GM18873 (cell line): ENCODE measurements around the gene AREL1.

Experiments
- ATAC-seq: cut with Tn5 transposase; IDR thresholded peaks from one replicate; pipeline ENCODE4 v1.9.1; 2021; ENCODE audit warnings: mild to moderate bottlenecking, moderate library complexity, moderate number of reproducible peaks; ENCODE audit not compliant: unreplicated experiment, low FRiP score

Gene AREL1

DNA sequence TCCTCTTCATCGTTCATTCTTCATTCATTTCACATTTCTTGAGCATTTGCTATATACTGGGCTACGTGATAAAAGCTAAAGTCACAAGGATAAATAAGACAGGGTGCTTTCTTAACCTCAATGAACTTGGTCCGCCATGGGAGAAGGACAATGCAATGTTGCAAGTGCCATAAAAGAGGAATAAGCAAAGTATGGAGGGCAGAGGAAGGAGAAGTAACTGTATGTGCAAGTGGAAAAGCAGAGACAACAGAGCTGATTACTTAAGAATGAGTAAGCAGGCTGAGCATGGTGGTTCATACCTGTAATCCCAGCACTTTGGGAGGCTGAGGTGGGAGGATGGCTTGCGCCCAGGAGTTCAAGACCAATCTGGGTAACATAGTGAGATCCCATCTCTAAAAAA is 14.4 kb downstream of the AREL1 start:
- no peak for ATAC-seq

DNA sequence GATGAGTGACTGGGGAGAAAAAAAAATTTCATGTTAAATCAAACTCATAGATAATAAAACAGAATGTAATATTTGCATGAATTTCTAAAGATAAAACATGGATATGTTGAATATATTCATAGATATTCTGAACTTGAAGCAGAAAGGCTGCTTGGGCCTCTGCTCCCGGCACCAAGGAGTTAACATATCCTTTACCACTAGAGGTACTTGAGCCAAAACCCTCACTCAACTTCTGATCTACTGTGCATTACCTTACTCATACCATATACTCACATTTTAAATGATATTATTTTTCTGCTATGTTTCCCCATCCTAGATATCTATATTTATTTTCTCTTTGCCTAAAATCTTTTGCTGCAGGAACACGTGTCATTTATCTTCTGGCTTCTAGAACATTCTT is 14.9 kb downstream of the AREL1 start:
- ATAC-seq: no peak

DNA sequence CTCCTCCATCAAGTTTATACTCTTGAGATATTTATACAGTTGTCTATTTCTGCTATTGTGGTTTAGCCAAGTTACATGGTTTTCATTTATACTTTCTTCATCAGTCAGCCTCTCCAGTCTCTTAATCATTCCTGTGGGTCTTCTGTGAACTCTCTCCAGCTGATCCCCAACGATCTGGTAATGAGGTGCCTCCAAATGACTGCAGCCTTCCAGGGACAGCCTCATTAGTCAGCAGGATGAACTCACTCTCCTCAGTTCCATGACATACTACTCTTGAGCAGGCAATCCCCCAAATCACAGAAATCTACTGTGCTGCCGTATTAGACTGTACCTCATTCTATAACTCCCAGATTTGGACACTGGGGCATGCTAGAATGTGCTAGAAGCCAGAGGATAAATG is 15.3 kb downstream of the AREL1 start:
- no peak for ATAC-seq

DNA sequence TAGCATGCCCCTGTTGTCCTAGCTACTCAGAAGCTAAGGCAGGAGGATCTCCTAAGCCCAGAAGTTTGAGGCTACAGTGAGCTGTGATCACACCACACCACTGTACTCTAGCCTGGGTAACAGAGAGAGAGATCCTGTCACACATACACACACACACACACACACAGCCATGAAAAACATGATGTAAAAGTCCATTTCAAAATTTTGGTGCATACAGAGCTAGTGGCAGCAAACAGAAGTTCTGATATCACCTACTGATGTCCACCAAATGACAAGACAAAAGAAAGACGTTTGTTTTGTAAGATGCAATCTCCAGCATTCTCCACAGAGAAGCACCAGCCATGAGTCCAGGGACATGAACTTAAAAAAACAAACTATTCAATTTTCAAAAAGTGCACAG is 15.9 kb downstream of the AREL1 start:
- no peak for ATAC-seq

DNA sequence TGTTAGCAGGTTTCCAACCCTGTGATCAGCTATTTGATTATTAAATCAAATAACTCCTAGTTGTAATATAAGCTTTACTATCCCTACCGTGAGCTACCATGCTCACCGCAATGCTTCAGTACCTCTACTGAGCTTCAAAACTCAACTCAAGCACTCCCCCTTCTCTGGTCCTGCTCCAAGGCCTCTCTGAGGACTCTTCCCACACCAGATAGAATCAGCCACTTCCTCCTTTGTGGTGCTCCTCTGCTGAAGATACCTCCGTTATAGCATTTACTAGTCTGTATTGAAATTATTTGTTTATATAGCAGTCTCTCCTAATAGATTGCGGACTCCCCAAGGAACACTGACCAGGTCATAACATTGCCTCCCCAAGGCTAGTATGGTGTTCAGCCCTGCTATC is 17.5 kb downstream of the AREL1 start:
- no peak for ATAC-seq

DNA sequence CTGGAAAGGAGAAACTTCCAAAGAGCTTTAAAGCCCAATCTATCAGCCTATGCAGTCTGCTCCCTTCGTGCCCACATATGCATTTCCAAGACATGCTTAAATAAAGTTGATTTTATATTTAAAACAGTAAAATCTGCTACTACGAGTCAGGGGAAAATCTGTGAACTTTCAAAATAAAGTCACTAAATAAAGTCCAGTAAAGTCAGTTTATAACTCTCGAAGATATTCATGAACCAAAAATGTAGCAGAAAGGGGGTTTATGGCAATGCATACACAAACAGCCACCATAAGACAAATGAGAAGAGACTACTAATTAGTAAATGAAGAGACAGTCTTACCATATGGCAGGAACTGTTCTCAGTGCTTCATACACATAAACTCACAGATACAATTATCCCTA is 19.7 kb downstream of the AREL1 start:
- no peak for ATAC-seq

DNA sequence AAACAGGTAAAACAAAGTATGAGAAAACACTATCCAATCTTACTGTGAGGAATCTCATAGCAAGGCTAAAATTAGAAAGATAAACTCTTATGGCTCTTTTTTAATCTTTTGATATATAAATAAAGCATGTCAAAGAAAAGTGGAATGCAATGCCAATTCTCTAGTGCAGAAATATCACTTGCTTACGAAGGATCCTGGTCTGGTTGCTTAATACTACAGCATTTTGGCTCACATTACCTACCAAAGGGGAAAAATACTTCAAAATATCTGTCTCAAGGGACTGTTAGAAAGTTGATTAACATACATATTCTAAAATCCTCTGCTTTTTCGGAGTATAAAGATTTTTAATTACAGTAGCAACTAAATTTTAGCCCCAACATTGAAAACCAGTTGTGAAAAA is 21.4 kb downstream of the AREL1 start:
- ATAC-seq: no peak

DNA sequence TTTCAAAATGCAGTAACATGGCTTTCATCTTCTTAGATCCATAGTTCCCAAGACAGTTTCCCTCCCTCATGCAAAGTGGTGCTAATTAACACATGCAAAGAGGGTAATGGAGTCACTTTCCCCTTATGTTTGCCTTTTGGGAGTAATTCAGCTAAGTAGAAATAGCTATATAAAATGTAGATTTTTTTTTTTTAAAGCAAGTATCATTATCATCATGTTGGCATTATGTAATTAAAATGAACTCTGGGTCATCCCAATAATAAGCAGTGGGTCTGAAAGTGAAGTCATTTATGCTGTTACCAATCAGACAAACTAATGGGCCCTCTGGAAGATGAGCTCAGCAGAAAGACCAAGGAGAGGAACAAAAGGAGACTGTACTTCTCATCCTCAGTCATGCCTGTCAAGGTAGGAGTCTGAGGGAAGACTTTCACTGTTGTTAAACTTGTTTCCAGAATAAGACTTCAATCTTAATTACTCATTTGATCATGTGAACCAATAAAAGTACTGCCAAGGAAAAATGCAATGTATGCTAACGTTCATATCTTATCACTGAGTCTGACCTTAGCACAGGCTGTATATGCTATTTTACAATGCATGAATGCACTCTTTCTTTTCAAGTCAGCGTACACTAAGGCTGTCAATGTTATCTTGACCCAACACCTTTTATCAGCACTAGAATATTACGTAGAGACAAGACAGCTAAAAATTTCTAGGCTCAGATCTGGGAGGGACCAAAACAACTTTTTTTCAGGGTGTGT is 26.8 kb downstream of the AREL1 start:
- ATAC-seq: no peak

DNA sequence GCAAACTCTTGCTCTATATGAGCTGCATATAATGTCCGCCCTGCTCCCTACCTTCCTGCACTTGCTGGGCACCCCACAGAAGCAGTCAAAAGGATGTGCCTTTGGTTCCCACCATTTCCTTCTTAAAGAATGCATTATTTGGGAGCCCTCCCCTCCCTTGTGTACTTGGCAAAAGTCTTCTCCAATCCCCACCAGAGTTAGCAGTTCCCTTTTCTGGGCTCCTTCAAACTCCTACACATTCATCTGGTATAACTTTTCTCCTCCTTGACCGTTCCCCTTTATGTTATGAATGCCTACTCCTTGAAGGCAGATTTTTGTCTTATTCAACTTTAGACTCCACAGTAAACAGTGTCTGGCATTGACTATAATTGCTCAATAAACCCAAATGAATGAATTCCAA is 27.8 kb downstream of the AREL1 start:
- no peak for ATAC-seq

DNA sequence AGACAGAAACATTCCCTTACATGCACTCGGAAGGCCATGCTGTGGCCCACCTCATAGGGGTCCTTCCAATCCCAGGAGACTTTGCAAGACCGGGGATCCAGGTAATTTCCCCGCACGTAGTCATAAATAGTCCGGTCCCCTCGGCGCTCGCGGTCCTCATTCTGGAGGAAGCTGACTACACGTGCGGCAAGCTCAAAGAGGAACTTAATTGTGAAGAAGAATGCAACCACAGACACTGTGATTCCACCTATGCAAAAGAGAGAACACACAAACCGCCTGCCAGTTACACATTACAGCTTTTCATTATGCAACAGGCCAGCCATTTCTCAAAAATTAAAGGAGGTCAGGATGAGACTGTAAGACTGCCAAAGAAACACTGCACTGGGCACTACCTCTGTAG is 28.4 kb downstream of the AREL1 start:
- no peak for ATAC-seq

DNA sequence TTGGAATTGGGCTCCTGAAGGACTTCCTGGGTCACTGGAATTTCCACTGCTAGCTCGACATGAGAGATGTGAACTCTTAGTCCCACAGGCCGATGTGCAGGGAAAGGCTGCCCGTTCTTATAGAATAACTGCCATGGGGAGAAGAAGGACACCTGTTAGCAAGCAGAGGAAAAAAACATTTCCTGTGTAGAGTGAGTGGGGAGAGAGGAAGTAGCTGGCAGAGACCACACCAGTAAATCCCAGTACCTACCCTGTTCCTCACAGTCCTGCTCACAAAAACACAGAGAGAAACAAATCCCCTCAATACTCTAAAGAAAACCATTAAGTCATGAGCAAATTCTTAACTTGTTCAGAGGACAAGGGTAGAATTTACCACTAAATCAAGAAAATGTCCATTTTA is 29.5 kb downstream of the AREL1 start:
- no peak for ATAC-seq

DNA sequence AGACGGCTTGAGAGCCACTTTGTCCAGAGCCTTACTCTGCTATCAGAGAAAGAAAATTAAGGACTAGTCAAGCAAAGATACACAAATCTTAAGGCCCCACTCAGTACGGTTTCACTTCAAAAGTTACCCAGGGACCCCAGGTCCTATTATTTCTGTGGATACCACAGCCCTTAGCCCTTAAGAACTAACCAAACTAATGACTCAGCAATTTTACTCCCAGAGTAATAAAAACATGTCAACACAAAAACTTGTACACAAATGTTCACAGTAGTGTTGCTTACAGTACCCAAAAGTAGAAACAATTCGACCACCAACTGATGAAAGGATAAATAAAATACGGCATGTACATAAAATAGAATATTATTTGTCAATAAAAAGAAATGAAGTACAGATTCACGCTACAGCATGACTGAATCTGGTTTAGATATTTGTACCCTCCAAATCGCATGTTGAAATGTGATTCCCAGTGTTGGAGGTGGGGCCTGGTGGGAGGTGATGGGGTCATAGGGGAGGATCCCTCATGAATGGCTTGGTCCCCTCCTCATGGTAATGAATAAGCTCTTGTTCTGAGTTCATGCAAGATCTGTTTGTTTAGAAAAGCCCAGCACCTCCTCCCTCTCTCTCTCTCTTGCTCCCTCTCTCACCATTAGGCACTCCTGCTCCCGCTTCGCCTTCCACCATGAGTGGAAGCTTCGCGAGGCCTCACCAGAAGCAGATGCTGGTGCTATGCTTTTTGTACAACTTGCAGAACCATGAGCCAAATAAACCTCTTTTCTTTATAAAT is 30.5 kb downstream of the AREL1 start:
- ATAC-seq: no peak

DNA sequence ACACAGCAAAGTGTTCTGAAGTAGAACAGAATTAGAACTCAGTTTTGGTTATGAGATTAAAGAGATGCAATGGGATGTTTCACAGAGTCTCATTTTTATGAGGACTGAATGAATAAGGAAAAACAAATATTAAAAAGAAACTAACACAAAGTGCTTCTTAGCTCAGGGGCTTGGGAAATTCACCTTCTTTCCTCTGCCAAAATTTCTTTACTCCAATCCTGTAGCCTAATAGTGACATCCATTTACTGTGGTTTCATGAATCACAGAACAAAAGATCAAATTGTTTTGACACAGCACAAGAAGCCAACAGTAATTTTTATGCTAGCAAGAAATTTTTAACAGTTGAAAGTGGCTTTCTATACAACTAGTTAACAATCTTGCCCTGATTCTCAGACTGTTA is 37.7 kb downstream of the AREL1 start:
- no peak for ATAC-seq

DNA sequence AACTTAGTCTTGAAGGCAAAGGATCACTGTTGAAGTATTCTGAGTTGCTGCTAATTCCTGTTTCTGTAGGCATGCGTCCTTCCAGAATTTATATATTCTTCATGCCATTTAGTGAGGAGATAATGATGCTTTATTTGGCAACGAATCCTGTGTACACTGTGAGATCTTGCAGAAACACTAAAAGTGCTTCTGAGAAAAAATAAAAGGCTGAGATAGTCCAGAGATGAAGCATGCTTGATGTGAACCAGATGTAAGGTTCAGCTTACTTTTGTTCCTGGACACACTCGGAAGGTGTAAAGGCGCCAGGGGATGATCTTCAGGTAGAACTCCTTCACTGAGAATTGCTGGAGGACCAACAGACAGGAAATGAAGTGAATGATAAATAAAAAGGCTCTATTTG is 39.1 kb downstream of the AREL1 start:
- no peak for ATAC-seq

DNA sequence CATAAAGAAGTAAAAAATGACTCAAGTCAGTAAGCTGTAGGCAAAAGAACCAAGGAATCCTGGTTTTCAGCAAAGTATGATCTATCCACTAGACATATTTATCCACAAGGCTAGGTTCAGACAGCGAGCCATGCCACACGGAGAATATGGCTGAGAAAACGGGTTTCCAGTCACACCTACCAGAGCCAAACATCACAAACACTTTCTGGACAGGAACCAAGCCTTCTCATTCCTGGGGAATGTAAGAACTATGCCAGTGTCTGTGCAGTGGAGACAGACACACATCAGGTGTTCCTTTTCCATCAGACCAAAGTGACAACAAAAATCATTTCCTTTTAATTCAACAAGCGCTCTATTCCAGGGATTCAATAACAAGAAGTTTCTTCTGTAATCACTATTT is 41.1 kb downstream of the AREL1 start:
- ATAC-seq: no peak

DNA sequence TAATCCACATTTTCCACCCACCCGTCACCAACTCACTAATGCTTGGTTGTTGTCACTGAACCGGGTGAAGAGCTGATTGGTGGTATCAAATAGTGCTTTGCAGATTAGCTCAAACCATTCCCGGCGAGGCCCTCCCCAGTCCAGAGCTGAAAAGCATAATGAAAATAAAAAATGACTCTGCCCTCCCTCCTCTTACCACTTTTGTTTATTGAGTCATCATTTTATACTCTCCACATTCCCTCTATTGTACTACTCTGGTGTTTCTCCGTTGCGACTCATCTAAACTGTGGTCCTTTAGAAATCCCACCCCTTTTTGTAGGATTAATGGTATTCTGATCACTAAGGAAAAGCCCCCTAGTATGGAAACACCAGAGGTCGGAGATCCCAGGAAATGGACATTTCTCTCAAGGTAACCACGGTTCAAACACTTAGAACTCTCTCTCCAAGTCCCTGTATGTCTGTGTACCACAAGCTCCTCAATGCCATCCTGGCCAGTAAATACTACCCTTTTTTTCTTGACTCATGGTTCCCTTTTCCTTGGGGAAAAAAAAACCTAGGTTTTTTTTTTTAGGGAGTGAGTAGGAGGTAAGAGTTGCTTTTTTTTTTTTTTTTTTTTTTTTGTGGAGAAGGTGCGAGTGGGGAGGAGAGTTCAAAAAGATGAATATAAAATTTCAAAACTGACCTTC is 42.0 kb downstream of the AREL1 start:
- ATAC-seq: no peak

DNA sequence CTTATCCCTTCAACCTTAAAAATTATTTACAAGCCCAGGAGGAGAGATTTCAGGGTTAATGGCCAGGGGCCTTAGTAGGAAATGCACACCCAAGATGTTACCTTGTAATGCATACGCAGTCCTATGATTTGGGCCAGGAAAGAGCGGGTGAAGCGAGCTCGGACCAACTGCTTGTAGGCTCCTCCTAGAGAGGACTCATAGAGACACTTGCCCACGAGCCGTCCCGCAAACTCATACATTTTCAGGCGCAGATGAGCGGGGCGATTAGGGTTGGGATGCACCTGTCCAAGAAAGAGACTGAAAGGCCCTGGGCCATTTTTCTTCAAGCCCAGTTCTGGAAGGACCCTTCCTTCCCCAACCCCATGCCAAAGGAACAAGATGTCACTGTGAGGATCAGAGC is 43.0 kb downstream of the AREL1 start:
- ATAC-seq: no peak

DNA sequence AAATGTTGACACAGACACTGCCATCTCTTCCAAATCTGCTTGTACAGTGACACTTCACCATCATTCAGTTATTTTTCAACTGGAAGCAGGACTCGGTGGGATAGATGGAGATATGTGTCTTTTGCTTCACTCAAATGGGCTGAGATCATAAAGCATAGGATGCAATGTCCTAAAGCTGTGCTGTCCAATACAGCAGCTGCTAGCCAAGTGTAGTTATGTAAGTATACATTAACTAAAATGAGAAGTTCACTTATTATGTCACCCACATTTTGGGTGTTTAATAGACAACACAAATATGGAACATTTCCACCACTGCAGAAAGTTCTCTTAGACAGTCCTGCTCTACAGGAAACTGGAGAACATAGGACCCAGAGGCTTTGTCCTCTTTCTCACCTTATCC is 43.6 kb downstream of the AREL1 start:
- no peak for ATAC-seq

DNA sequence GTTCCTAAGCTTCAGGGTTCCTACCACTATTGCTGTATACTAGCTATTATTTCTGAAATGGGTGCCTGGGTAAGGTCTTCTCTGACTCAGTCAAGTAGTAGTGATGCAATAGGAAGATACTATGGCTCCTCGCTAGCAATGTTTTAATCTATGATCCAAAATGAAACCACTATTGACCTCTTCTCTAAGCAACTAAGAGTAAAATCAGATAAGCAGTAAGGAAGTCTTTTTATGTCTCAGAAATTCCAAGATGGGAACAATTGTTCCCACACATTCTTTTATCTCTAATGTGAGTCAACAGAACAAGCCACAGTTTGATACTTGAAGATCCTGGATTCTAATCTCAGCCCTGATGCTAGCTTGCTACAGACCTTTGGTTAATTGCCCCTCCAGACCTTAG is 45.1 kb downstream of the AREL1 start:
- no peak for ATAC-seq

DNA sequence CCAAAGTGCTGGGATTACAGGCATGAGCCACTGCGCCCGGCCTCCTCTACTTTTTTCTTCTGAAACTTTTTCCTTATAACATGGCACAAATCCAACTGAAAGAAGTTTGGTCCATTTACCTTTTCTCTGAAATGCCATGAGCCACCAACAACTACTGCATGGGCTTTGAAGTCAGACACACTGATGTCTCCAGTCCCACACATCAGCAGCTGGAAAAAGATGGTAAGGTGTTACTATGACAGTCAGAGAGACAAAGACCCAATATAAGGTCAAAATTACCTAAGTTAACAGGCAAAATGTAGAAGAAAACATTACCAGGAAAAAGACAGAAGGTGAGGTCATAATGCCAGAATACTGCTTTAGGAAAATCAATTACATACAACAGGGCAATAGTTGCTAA is 48.2 kb downstream of the AREL1 start:
- no peak for ATAC-seq

DNA sequence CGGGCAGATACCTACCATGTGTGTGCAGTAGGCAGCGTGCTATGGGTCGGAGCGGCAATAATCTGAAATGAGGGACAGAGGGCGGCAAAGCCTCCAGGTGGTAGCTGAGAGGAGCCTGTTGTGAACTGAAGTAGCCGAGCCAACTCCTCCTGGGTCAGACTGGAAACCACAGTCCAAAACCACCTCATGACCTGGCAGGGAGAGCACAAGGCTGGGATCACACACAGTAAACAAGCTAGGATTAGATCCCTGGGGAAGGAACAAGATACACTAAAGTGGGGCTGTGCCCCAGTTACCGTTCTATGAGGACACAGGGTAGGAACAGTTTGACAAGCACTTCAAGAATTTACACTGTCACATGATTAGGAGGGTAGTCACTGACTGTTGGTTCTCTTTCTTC is 49.0 kb downstream of the AREL1 start:
- ATAC-seq: no peak
